K562 (cell line): ENCODE measurements around the gene AQP9. TPM values are rescaled to one million over a fixed set of nuclear protein-coding genes. Genes with fewer than 3 reads are reported as not detected.
A peak's percentile ranks its signal among the peaks of the same experiment; 100 is the strongest.

Experiments used
- CAMTA2 ChIP-seq: fragments of 250-450 bp; sonication (Bioruptor Pico); conservative IDR thresholded peaks from 2 replicates; pipeline ENCODE4 v1.5.1; 2022
- DEAF1 ChIP-seq: fragments of 450-650 bp; formaldehyde crosslinking; IDR thresholded peaks from 2 replicates; pipeline ENCODE4 v1.4.0; 2020; ENCODE audit warnings: mild to moderate bottlenecking, moderate library complexity
- E2F8 ChIP-seq: fragments of 450-650 bp; IDR thresholded peaks from 2 replicates; pipeline ENCODE4 v1.7.1; 2018; ENCODE audit warnings: mild to moderate bottlenecking, low read depth; ENCODE audit not compliant: partially characterized antibody
- ESRRA ChIP-seq: fragments of 450-650 bp; IDR thresholded peaks from 2 replicates; pipeline ENCODE4 v1.6.1; 2014; ENCODE audit warnings: low read depth, mild to moderate bottlenecking, moderate library complexity, borderline replicate concordance
- MXI1 ChIP-seq: IDR thresholded peaks from 2 replicates; pipeline ENCODE4 v1.6.1; 2011; ENCODE audit warnings: low read depth, mild to moderate bottlenecking, improper control_type of control experiment, low read length
- TBL1XR1 ChIP-seq, 2 experiments: IDR thresholded peaks; 2 replicates each; pipeline ENCODE4 v1.6.1; 2012; ENCODE audit warnings: improper control_type of control experiment in 2 of 2, low read length in 2 of 2, mild to moderate bottlenecking in 1 of 2
- UBTF ChIP-seq, 2 experiments: IDR thresholded peaks; 2 replicates each; pipeline ENCODE4 v1.6.1; 2012; ENCODE audit warnings: improper control_type of control experiment in 2 of 2, low read depth in 2 of 2, low read length in 2 of 2, borderline replicate concordance in 1 of 2
- ZFP91 ChIP-seq: sonication (generic); formaldehyde crosslinking; IDR thresholded peaks from 2 replicates; pipeline ENCODE4 v1.8.0; 2022; ENCODE audit warnings: mild to moderate bottlenecking, missing genetic modification reagents
- ZNF79 ChIP-seq: fragments of 250-450 bp; sonication (Bioruptor Pico); IDR thresholded peaks from 2 replicates; pipeline ENCODE4 v1.4.0; 2020; ENCODE audit warnings: low read depth, mild to moderate bottlenecking, moderate library complexity
- ZNF830 ChIP-seq: fragments of 250-450 bp; sonication (Bioruptor Pico); IDR thresholded peaks from 2 replicates; pipeline ENCODE4 v1.5.0; 2021; ENCODE audit warnings: mild to moderate bottlenecking
- polyA plus RNA-seq, 8 experiments: library from polyadenylated mRNA; depleted of rRNA in 4 of 8; stranded (reverse) in 5 of 8; unstranded in 3 of 8; fragments of >200 nt; fragmentation: Nextera tagmentation in 2 of 8; fragmentation: Illumina TruSeq in 1 of 8; extraction: Ambion mirVana in 2 of 8; extraction: Trizol in 1 of 8; gene quantifications; 2 replicates each; pipeline versions ENCODE4 v1.2.1 to v1.2.3, GENCODE V29; 2011 to 2014; ENCODE audit warnings: inconsistent platforms in 1 of 8, missing spikeins in 1 of 8
- total RNA-seq, 7 experiments: library from RNA; depleted of rRNA in 6 of 7; stranded (reverse); fragments of >200 nt in 6 of 7; fragmentation: Illumina TruSeq in 2 of 7; extraction: Trizol in 2 of 7; gene quantifications; 2 replicates each; pipeline versions ENCODE4 v1.2.1 to v1.2.3, GENCODE V29; 2011 to 2021; ENCODE audit warnings: low replicate concordance in 1 of 7

AQP9 gene
- total and polyA plus RNA-seq, 9 of the 15 experiments (the other 6 are each of a cell fraction or from before 2014, with no cell fraction given) = 0.04 to 0.33 (median 0.07) TPM; not detected in 4

- TF ChIP-seq DEAF1 (CRISPR knock-in tag) = no peak
- no peak for TF ChIP-seq ZNF830
- TF ChIP-seq MXI1 = no peak
- no peak for TF ChIP-seq ZNF79
- TF ChIP-seq CAMTA2 (CRISPR knock-in tag) = no peak
- no peak for TF ChIP-seq ESRRA
- TF ChIP-seq ZFP91 (CRISPR knock-in tag) = no peak
- 0 out of 4 replicates have a peak, but pooled peaks of 1 of the 2 experiments have one; percentile 10 for TF ChIP-seq TBL1XR1 (IDR thresholded peaks at IDR 0.05; ENCODE audit: low read length in 2 of 2)
- TF ChIP-seq E2F8 = no peak
- TF ChIP-seq UBTF (IDR thresholded peaks at IDR 0.05; ENCODE audit: borderline replicate concordance in 1 of 2, low read depth in 2 of 2, low read length in 2 of 2) = no peak
Observed at GRCh38 chr15:58179206-58179605, 41.0 kb downstream of the AQP9 start (continued).
